Lower leg skin (tissue), 3 donors: ENCODE results near the gene HS6ST2.

ENCODE experiments used
- POLR2A ChIP-seq, 2 donors: fragments of 450-650 bp; IDR thresholded peaks; one replicate each; pipeline ENCODE4 v1.6.1; 2016 to 2017; ENCODE audit warnings: antibody characterized with exemption in 2 of 2, mild to moderate bottlenecking in 1 of 2, moderate library complexity in 1 of 2
- TF ChIP-seq, protein P1 (sequence below), 3 donors: fragments of 450-650 bp; IDR thresholded peaks; one replicate each; pipeline ENCODE4 v1.5.1; 2016; ENCODE audit warnings: antibody characterized with exemption in 3 of 3, mild to moderate bottlenecking in 3 of 3, moderate library complexity in 2 of 3

DNA sequence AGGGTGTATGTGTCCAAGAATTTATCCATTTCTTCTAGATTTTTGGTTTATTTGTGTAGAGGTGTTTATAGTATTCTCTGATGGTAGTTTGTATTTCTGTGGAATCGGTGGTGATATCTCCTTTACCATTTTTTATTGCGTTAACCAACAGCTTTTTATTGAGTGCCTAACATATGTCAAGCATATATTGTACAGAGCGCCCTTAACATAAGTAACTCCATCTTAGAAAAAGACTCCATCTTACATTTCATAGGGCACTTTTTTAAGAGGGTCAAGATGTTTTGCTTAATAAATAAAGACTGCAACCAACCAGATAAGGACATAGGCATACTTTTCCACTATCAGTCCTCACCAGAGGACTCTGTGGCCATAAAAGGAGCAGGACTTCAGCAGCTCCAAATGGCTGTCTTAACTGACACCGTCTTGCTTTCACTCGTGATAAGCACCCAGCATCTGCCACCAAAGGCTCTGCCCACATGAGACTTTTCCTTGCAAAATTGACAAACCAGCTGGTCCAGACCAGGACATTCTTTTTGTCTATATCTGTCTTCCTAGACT is 75.0 kb downstream of the HS6ST2 start:
- TF ChIP-seq, protein P1, sequence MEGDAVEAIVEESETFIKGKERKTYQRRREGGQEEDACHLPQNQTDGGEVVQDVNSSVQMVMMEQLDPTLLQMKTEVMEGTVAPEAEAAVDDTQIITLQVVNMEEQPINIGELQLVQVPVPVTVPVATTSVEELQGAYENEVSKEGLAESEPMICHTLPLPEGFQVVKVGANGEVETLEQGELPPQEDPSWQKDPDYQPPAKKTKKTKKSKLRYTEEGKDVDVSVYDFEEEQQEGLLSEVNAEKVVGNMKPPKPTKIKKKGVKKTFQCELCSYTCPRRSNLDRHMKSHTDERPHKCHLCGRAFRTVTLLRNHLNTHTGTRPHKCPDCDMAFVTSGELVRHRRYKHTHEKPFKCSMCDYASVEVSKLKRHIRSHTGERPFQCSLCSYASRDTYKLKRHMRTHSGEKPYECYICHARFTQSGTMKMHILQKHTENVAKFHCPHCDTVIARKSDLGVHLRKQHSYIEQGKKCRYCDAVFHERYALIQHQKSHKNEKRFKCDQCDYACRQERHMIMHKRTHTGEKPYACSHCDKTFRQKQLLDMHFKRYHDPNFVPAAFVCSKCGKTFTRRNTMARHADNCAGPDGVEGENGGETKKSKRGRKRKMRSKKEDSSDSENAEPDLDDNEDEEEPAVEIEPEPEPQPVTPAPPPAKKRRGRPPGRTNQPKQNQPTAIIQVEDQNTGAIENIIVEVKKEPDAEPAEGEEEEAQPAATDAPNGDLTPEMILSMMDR (IDR thresholded peaks at IDR 0.05) = no peak
- no peak for TF ChIP-seq POLR2A (IDR thresholded peaks at IDR 0.05)
